Measurements from ENCODE around the gene PAM16.

PAM16 gene

GRCh38 chr16:4313563-4314531 lies 37.3 kb downstream of the PAM16 start (continued):
- 0 out of 2 replicates have a peak, but pooled peaks have one; percentile 14 for TF ChIP-seq KLF8 (tag by site-specific recombination; IDR thresholded peaks at IDR 0.05)
- no peak for TF ChIP-seq ZNF10 (tag by site-specific recombination; IDR thresholded peaks at IDR 0.05)
- TF ChIP-seq ZFP41 (tag by site-specific recombination; IDR thresholded peaks at IDR 0.05; ENCODE audit: borderline replicate concordance): 0 out of 2 replicates have a peak, but pooled peaks have one; percentile 56
- peak; percentile 70; the same call in 1 of the 2 replicates for TF ChIP-seq BCL11A (tag by site-specific recombination; IDR thresholded peaks at IDR 0.05; ENCODE audit: low read depth)
- TF ChIP-seq ZBTB17 (tag by site-specific recombination; IDR thresholded peaks at IDR 0.05): peak; percentile 53
- no peak for TF ChIP-seq PRDM1 (tag by site-specific recombination; IDR thresholded peaks at IDR 0.05)
- TF ChIP-seq, protein P1, sequence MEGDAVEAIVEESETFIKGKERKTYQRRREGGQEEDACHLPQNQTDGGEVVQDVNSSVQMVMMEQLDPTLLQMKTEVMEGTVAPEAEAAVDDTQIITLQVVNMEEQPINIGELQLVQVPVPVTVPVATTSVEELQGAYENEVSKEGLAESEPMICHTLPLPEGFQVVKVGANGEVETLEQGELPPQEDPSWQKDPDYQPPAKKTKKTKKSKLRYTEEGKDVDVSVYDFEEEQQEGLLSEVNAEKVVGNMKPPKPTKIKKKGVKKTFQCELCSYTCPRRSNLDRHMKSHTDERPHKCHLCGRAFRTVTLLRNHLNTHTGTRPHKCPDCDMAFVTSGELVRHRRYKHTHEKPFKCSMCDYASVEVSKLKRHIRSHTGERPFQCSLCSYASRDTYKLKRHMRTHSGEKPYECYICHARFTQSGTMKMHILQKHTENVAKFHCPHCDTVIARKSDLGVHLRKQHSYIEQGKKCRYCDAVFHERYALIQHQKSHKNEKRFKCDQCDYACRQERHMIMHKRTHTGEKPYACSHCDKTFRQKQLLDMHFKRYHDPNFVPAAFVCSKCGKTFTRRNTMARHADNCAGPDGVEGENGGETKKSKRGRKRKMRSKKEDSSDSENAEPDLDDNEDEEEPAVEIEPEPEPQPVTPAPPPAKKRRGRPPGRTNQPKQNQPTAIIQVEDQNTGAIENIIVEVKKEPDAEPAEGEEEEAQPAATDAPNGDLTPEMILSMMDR (tag by site-specific recombination; IDR thresholded peaks at IDR 0.05): peak; percentile 46

- H3K9me3 ChIP-seq (ENCODE audit: control insufficient read depth, insufficient read depth, low read depth, low read length): no peaks in the 10 kb centered on the region
- no peaks in the 10 kb centered on the region for H3K4me1 ChIP-seq (ENCODE audit: control insufficient read depth, insufficient read depth, low read length)
- ChIA-PET POLR2A (interaction anchor here (1.1 to 1.3 kb wide), 2 partner anchors 15 to 38 kb away, joined by 3 read pairs; no protein-coding TSS in a partner anchor), CTCF (interaction anchor here (0.6 to 2.2 kb wide), 11 partner anchors 9 to 116 kb away, joined by 3 to 12 read pairs (median 3); no protein-coding TSS in a partner anchor)
- H3K36me3 ChIP-seq (ENCODE audit: control insufficient read depth in 2 of 2, insufficient read depth in 1 of 2, low read length in 2 of 2): no peaks in the 10 kb centered on the region
- H3K27ac ChIP-seq (ENCODE audit: extremely low read depth, low read depth, low read length): no peak overlapping the region
- no peak overlapping the region for H3K4me3 ChIP-seq (ENCODE audit: low read depth, low read length)
- peak; percentile 94 for TF ChIP-seq ZIC2 (tag by site-specific recombination; IDR thresholded peaks at IDR 0.05)
- TF ChIP-seq ZBTB17 (tag by site-specific recombination; IDR thresholded peaks at IDR 0.05): peak; percentile 70
- TF ChIP-seq, protein P2, sequence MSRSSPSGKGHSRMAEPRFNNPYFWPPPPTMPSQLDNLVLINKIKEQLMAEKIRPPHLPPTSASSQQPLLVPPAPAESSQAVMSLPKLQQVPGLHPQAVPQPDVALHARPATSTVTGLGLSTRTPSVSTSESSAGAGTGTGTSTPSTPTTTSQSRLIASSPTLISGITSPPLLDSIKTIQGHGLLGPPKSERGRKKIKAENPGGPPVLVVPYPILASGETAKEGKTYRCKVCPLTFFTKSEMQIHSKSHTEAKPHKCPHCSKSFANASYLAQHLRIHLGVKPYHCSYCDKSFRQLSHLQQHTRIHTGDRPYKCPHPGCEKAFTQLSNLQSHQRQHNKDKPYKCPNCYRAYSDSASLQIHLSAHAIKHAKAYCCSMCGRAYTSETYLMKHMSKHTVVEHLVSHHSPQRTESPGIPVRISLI (tag by site-specific recombination; IDR thresholded peaks at IDR 0.05): no peak
- TF ChIP-seq SETDB1 (IDR thresholded peaks at IDR 0.05; ENCODE audit: insufficient read length, low read length): no peak
- TF ChIP-seq HOXC10 (CRISPR knock-in tag; IDR thresholded peaks at IDR 0.05): no peak
- TF ChIP-seq ZNF148 (tag by site-specific recombination; IDR thresholded peaks at IDR 0.05; ENCODE audit: borderline replicate concordance): no peak
- no peak for TF ChIP-seq PRDM1 (tag by site-specific recombination; IDR thresholded peaks at IDR 0.05)
- TF ChIP-seq ZNF138 (tag by site-specific recombination; IDR thresholded peaks at IDR 0.05; ENCODE audit: borderline replicate concordance): no peak
- TF ChIP-seq ZSCAN30 (tag by site-specific recombination; IDR thresholded peaks at IDR 0.05): peak; percentile 90
- no peak for TF ChIP-seq KLF9 (tag by site-specific recombination; IDR thresholded peaks at IDR 0.05; ENCODE audit: low read depth)
- TF ChIP-seq ZNF830 (tag by site-specific recombination; IDR thresholded peaks at IDR 0.05; ENCODE audit: low read depth): no peak
- TF ChIP-seq ZNF792 (tag by site-specific recombination; IDR thresholded peaks at IDR 0.05): no peak
- no peak for TF ChIP-seq ZNF76 (tag by site-specific recombination; IDR thresholded peaks at IDR 0.05; ENCODE audit: borderline replicate concordance, low read depth)
- TF ChIP-seq, protein P3, sequence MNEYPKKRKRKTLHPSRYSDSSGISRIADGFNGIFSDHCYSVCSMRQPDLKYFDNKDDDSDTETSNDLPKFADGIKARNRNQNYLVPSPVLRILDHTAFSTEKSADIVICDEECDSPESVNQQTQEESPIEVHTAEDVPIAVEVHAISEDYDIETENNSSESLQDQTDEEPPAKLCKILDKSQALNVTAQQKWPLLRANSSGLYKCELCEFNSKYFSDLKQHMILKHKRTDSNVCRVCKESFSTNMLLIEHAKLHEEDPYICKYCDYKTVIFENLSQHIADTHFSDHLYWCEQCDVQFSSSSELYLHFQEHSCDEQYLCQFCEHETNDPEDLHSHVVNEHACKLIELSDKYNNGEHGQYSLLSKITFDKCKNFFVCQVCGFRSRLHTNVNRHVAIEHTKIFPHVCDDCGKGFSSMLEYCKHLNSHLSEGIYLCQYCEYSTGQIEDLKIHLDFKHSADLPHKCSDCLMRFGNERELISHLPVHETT (tag by site-specific recombination; IDR thresholded peaks at IDR 0.05): no peak
- peak; percentile 34; the same call in 1 of the 2 replicates for TF ChIP-seq ZBTB20 (tag by site-specific recombination; IDR thresholded peaks at IDR 0.05)
- TF ChIP-seq ZNF19 (tag by site-specific recombination; IDR thresholded peaks at IDR 0.05; ENCODE audit: low read depth): no peak
- no peak for TF ChIP-seq ZSCAN23 (tag by site-specific recombination; IDR thresholded peaks at IDR 0.05)
- TF ChIP-seq ZNF350 (tag by site-specific recombination; IDR thresholded peaks at IDR 0.05): no peak
- TF ChIP-seq ZNF426 (tag by site-specific recombination; IDR thresholded peaks at IDR 0.05): no peak
- TF ChIP-seq GLI4 (tag by site-specific recombination; IDR thresholded peaks at IDR 0.05): no peak
- no peak for TF ChIP-seq ZBTB6 (tag by site-specific recombination; IDR thresholded peaks at IDR 0.05)
- TF ChIP-seq ZFP69B (tag by site-specific recombination; IDR thresholded peaks at IDR 0.05): no peak
- TF ChIP-seq GLIS2 (tag by site-specific recombination; IDR thresholded peaks at IDR 0.05): peak; percentile 31; the same call in 1 of the 2 replicates
These were observed 41.3 kb downstream of the PAM16 start for GRCh38 chr16:4309833-4310266.
